ENCODE measurements around the gene KDM4C.

KDM4C gene

DNA sequence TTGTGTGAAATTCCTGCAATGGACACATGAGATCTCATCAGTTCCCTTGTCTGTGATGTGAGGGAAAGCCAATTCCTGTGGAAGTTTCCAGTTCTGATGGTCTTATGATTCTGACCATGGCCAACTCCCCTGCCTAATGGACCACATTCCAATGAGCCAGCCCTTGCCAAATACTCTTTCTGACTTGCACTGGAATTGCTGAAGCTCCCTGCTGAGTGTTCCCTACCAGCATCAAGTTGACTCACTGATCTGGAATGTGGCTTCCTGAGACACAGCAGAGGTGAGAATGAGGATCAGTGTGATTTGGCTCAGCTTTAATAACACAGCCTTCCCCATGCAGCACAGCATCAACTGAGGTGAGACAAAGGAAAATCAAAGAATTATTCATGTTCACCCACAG is 427.8 kb downstream of the KDM4C start:
- TF ChIP-seq, protein P1, sequence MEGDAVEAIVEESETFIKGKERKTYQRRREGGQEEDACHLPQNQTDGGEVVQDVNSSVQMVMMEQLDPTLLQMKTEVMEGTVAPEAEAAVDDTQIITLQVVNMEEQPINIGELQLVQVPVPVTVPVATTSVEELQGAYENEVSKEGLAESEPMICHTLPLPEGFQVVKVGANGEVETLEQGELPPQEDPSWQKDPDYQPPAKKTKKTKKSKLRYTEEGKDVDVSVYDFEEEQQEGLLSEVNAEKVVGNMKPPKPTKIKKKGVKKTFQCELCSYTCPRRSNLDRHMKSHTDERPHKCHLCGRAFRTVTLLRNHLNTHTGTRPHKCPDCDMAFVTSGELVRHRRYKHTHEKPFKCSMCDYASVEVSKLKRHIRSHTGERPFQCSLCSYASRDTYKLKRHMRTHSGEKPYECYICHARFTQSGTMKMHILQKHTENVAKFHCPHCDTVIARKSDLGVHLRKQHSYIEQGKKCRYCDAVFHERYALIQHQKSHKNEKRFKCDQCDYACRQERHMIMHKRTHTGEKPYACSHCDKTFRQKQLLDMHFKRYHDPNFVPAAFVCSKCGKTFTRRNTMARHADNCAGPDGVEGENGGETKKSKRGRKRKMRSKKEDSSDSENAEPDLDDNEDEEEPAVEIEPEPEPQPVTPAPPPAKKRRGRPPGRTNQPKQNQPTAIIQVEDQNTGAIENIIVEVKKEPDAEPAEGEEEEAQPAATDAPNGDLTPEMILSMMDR (IDR thresholded peaks at IDR 0.05; ENCODE audit: low read depth, low read length, missing control alignments) = no peak
- H3K36me3 ChIP-seq (replicated peaks) = no peaks in the 10 kb centered on the region
- no peaks in the 10 kb centered on the region for H3K27me3 ChIP-seq (replicated peaks)
- no peak overlapping the region for H3K4me3 ChIP-seq (ENCODE audit: low read depth, low read length)
- no peak overlapping the region for H3K27ac ChIP-seq
- peak; percentile 87 for DNase-seq
- in situ Hi-C loops (cut with HindIII; ENCODE audit: low pct_ligation_motif_present, low sequenced_read_pairs) = no loop called here

- DNase-seq = peak; percentile 29
- Histone ChIP-seq H3K27me3 (replicated peaks) (no peaks in the 10 kb centered on the region), H3K27ac (no peak overlapping the region), H3K4me3 (ENCODE audit: low read depth, low read length) (no peak overlapping the region), H3K36me3 (replicated peaks) (no peaks in the 10 kb centered on the region)
- in situ Hi-C loops (cut with HindIII; ENCODE audit: low pct_ligation_motif_present, low sequenced_read_pairs) = no loop called here
- TF ChIP-seq, protein P1 (IDR thresholded peaks at IDR 0.05; ENCODE audit: low read depth, low read length, missing control alignments) = peak; percentile 81
These were observed 428.4 kb downstream of the KDM4C start for GRCh38 chr9:7186175-7186574.

DNA sequence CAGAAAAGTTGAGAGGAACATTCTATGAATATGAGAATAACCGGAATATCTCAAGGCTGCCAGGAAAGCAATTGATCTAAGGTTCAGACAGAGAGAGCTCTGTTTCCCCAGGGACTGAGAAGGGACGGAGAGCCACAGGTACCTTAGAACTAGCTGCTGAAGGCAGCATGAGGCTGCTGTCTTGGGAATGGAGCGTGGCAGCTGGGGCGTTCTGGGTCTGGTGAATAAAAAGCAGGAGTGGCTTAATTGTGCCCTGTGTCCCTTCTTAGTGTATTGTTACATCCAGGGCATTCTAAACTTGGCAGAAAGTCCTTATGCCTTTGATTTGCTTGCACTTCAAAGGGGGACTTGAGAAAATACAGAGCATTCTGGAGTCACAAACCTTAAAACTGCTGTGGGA is 434.5 kb downstream of the KDM4C start:
- Histone ChIP-seq H3K27ac (no peak overlapping the region), H3K27me3 (replicated peaks) (no peaks in the 10 kb centered on the region), H3K36me3 (replicated peaks) (no peaks in the 10 kb centered on the region), H3K4me3 (ENCODE audit: low read depth, low read length) (no peak overlapping the region)
- TF ChIP-seq, protein P1 (IDR thresholded peaks at IDR 0.05; ENCODE audit: low read depth, low read length, missing control alignments) = no peak
- DNase-seq = no peak
- in situ Hi-C loops (cut with HindIII; ENCODE audit: low pct_ligation_motif_present, low sequenced_read_pairs) = no loop called here

- H3K27ac ChIP-seq = no peak overlapping the region
- no peaks in the 10 kb centered on the region for H3K27me3 ChIP-seq (replicated peaks)
- no peak overlapping the region for H3K4me3 ChIP-seq (ENCODE audit: low read depth, low read length)
- TF ChIP-seq, protein P1 (IDR thresholded peaks at IDR 0.05; ENCODE audit: low read depth, low read length, missing control alignments) = no peak
- H3K36me3 ChIP-seq (replicated peaks) = no peaks in the 10 kb centered on the region
- DNase-seq = no peak
- in situ Hi-C loops (cut with HindIII; ENCODE audit: low pct_ligation_motif_present, low sequenced_read_pairs) = no loop called here
These were observed 437.8 kb downstream of the KDM4C start for GRCh38 chr9:7195526-7195925.

DNA sequence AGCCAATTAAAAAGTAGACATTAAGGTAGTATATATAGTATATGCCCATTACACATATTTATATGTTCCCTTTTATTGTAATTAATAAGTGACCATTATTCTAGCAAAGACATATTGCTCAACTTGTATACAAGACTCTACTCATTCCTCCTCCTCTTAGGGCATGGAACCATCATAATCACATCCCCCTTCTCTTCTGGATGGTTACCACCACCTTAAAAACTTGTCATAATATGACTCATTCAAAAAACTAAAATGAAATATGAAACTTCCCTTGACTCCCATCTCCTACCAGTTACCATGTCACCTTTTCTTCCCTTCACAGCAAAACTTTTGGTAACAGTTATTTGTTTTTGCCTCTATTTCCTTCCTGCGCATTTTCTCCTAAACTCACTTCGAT is 438.7 kb downstream of the KDM4C start:
- no peak overlapping the region for H3K4me3 ChIP-seq (ENCODE audit: low read depth, low read length)
- in situ Hi-C loops (cut with HindIII; ENCODE audit: low pct_ligation_motif_present, low sequenced_read_pairs) = no loop called here
- no peak for DNase-seq
- TF ChIP-seq, protein P1 (IDR thresholded peaks at IDR 0.05; ENCODE audit: low read depth, low read length, missing control alignments) = no peak
- no peaks in the 10 kb centered on the region for H3K36me3 ChIP-seq (replicated peaks)
- H3K27me3 ChIP-seq (replicated peaks) = no peaks in the 10 kb centered on the region
- H3K27ac ChIP-seq = no peak overlapping the region

- no peak for DNase-seq
- TF ChIP-seq, protein P1 (IDR thresholded peaks at IDR 0.05; ENCODE audit: low read depth, low read length, missing control alignments) = no peak
- Histone ChIP-seq H3K27me3 (replicated peaks) (no peaks in the 10 kb centered on the region), H3K27ac (no peak overlapping the region), H3K4me3 (ENCODE audit: low read depth, low read length) (no peak overlapping the region), H3K36me3 (replicated peaks) (no peaks in the 10 kb centered on the region)
- in situ Hi-C loops (cut with HindIII; ENCODE audit: low pct_ligation_motif_present, low sequenced_read_pairs) = no loop called here
These were observed 443.4 kb downstream of the KDM4C start for GRCh38 chr9:7201196-7201595.

All from brain microvascular endothelial cell (primary cell).